OCI-LY1 (cell line): ENCODE measurements around the gene CANT1.

Source experiments
- EZH2 ChIP-seq: fragments of 200-600 bp; sonication (generic), shearing (Covaris generic); IDR thresholded peaks from 2 replicates; pipeline ENCODE4 v1.8.0; 2017; ENCODE audit warnings: borderline replicate concordance, mixed run types, mild to moderate bottlenecking, antibody characterized with exemption, low read length, moderate library complexity, mixed read lengths
- TF ChIP-seq, protein P1 (sequence below): fragments of 200-600 bp; sonication (generic), shearing (Covaris generic); IDR thresholded peaks from 2 replicates; pipeline ENCODE4 v1.5.1; 2017; ENCODE audit warnings: mild to moderate bottlenecking, antibody characterized with exemption, low read length, moderate library complexity, mixed read lengths

DNA sequence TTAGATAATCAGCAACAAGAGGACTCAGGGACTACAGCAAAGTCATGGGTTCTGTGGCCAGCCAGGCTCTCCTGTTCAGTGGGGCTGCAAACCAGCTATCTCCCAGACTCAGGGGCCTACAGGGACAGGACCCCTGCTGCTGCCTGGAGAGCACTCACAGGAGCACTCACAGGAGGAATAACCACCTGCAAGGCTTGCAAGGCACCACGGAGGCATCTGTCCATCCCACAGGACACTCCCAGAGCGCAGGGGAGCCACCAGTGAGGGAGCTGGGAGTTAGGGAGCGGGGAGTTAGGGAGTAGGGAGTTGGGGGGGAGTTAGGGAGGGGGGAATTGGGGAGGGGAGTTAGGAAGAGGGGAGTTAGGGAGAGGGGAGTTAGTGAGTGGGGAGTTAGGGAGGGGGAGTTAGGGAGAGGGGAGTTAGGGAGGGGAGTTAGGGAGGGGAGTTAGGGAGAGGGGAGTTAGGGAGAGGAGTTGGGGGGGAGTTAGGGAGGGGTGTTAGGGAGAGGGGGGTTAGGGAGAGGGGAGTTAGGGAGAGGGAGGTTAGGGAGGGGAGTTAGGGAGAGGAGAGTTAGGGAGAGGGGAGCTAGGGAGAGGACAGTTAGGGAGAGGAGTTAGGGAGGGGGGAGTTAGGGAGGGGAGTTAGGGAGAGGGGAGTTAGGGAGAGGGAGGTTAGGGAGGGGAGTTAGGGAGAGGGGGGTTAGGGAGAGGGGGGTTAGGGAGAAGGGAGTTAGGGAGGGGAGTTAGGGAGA, 5.7 kb downstream of the CANT1 start:
- TF ChIP-seq, protein P1, sequence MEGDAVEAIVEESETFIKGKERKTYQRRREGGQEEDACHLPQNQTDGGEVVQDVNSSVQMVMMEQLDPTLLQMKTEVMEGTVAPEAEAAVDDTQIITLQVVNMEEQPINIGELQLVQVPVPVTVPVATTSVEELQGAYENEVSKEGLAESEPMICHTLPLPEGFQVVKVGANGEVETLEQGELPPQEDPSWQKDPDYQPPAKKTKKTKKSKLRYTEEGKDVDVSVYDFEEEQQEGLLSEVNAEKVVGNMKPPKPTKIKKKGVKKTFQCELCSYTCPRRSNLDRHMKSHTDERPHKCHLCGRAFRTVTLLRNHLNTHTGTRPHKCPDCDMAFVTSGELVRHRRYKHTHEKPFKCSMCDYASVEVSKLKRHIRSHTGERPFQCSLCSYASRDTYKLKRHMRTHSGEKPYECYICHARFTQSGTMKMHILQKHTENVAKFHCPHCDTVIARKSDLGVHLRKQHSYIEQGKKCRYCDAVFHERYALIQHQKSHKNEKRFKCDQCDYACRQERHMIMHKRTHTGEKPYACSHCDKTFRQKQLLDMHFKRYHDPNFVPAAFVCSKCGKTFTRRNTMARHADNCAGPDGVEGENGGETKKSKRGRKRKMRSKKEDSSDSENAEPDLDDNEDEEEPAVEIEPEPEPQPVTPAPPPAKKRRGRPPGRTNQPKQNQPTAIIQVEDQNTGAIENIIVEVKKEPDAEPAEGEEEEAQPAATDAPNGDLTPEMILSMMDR = no peak
- no peak for TF ChIP-seq EZH2
